IMR-90 (cell line): ENCODE results near the gene RAP1A. TPM values are rescaled to one million over a fixed set of nuclear protein-coding genes. Genes with fewer than 3 reads are reported as not detected.
A peak's percentile ranks its signal among the peaks of the same experiment; 100 is the strongest.

Experiments
- ATAC-seq: fragments of 200-7000 bp; cut with Tn5 transposase; 2 replicates; pipeline ENCODE4 v1.9.1; 2020; ENCODE audit warnings: low read depth, mild to moderate bottlenecking, moderate library complexity
- BruUV-seq: library from RNA; stranded (reverse); fragments of 400-500 nt; replicated peaks from 2 replicates; lab custom pipeline; 2021; lab: Mats Ljungman, UMichigan
- CTCF ChIA-PET: fragments of 300-600 bp; formaldehyde crosslinking; extraction: SDS; loops from one replicate; lab custom pipeline; 2021; ENCODE audit warnings: antibody characterized with exemption; lab: Yijun Ruan, JAX
- POLR2A ChIA-PET: fragments of 300-600 bp; sonication (Branson Sonifier 250); formaldehyde crosslinking; loops from one replicate; lab custom pipeline; 2022; ENCODE audit warnings: antibody characterized with exemption; ENCODE audit not compliant: unreplicated experiment; lab: Charles Lee
- DNase-seq: peaks from one replicate; pipeline ENCODE4 v3.0.0; 2013
- H2AFZ ChIP-seq: replicated peaks from 2 replicates; pipeline ENCODE3; 2013; ENCODE audit warnings: low read length, mild to moderate bottlenecking; ENCODE audit not compliant: poor library complexity
- H2AK5ac ChIP-seq: 2 replicates; pipeline ENCODE4 v1.6.1; 2013; ENCODE audit warnings: low read depth, low read length, inconsistent platforms
- H2AK9ac ChIP-seq: replicated peaks from 2 replicates; pipeline ENCODE3; 2013; ENCODE audit warnings: mild to moderate bottlenecking, low read depth, low read length, moderate library complexity; ENCODE audit not compliant: poor library complexity
- H2BK120ac ChIP-seq: 2 replicates; pipeline ENCODE4 v1.6.1; 2013; ENCODE audit warnings: low read depth, low read length, inconsistent platforms
- H2BK15ac ChIP-seq: 3 replicates; pipeline ENCODE4 v1.6.1; 2013; ENCODE audit warnings: low read depth, low read length, inconsistent platforms
- H2BK20ac ChIP-seq: 2 replicates; pipeline ENCODE4 v1.6.1; 2013; ENCODE audit warnings: low read depth, mild to moderate bottlenecking, inconsistent platforms, low read length, moderate library complexity
- H2BK5ac ChIP-seq: 2 replicates; pipeline ENCODE4 v1.6.1; 2013; ENCODE audit warnings: mild to moderate bottlenecking, low read depth, low read length, inconsistent platforms; ENCODE audit not compliant: poor library complexity, severe bottlenecking
- H3K14ac ChIP-seq: replicated peaks from 2 replicates; pipeline ENCODE4 v1.6.1; 2013; ENCODE audit warnings: low read depth, low read length, inconsistent platforms
- H3K18ac ChIP-seq: 2 replicates; pipeline ENCODE4 v1.6.1; 2013; ENCODE audit warnings: low read depth, low read length, control low read depth
- H3K23ac ChIP-seq: 2 replicates; pipeline ENCODE4 v1.6.1; 2013; ENCODE audit warnings: low read depth, low read length, inconsistent platforms
- H3K27ac ChIP-seq: 2 replicates; pipeline ENCODE4 v1.5.1; 2013; ENCODE audit warnings: mild to moderate bottlenecking, control low read depth, low read length; ENCODE audit not compliant: insufficient read depth
- H3K27me3 ChIP-seq: 2 replicates; pipeline ENCODE4 v1.6.1; 2013; ENCODE audit warnings: low read length; ENCODE audit not compliant: control insufficient read depth, insufficient read depth
- H3K36me3 ChIP-seq: 2 replicates; pipeline ENCODE4 v1.6.1; 2013; ENCODE audit warnings: low read length, mixed read lengths; ENCODE audit not compliant: control insufficient read depth, insufficient read depth
- H3K4ac ChIP-seq: 2 replicates; pipeline ENCODE4 v1.6.1; 2013; ENCODE audit warnings: low read depth, low read length, inconsistent platforms
- H3K4me1 ChIP-seq: 2 replicates; pipeline ENCODE4 v1.6.1; 2013; ENCODE audit warnings: low read length, mixed read lengths; ENCODE audit not compliant: control insufficient read depth, insufficient read depth
- H3K4me2 ChIP-seq: 2 replicates; pipeline ENCODE4 v1.6.1; 2013; ENCODE audit warnings: low read depth, mild to moderate bottlenecking, control low read depth, low read length, moderate library complexity
- H3K4me3 ChIP-seq: 2 replicates; pipeline ENCODE4 v1.5.1; 2013; ENCODE audit warnings: low read depth, mild to moderate bottlenecking, control low read depth, low read length, moderate library complexity; ENCODE audit not compliant: insufficient read depth
- H3K56ac ChIP-seq: 2 replicates; pipeline ENCODE4 v1.6.1; 2013; ENCODE audit warnings: low read length, inconsistent platforms; ENCODE audit not compliant: insufficient read depth; ENCODE audit errors: extremely low read depth
- H3K79me1 ChIP-seq, 2 experiments: 2 replicates each; pipeline ENCODE4 v1.6.1; 2013; ENCODE audit warnings: low read length in 2 of 2, inconsistent platforms in 1 of 2, low read depth in 1 of 2
- H3K9ac ChIP-seq: 2 replicates; pipeline ENCODE4 v1.6.1; 2013; ENCODE audit warnings: low read depth, low read length, control low read depth
- H3K9me1 ChIP-seq: 2 replicates; pipeline ENCODE4 v1.6.1; 2013; ENCODE audit warnings: low read length, inconsistent platforms; ENCODE audit not compliant: insufficient read depth
- H3K9me3 ChIP-seq: 2 replicates; pipeline ENCODE4 v1.6.1; 2013; ENCODE audit warnings: low read length; ENCODE audit not compliant: control insufficient read depth, insufficient read depth
- H4K20me1 ChIP-seq: 2 replicates; pipeline ENCODE4 v1.6.1; 2013; ENCODE audit warnings: low read length, inconsistent platforms; ENCODE audit not compliant: insufficient read depth
- H4K5ac ChIP-seq: 2 replicates; pipeline ENCODE4 v1.6.1; 2013; ENCODE audit warnings: mild to moderate bottlenecking, low read depth, low read length, control low read depth
- H4K8ac ChIP-seq, 2 experiments: 2 replicates each; pipeline ENCODE4 v1.6.1; 2013; ENCODE audit warnings: low read depth in 2 of 2, low read length in 2 of 2, control low read depth in 1 of 2, inconsistent platforms in 1 of 2
- H4K91ac ChIP-seq: 2 replicates; pipeline ENCODE4 v1.6.1; 2013; ENCODE audit warnings: low read depth, low read length, inconsistent platforms; ENCODE audit not compliant: insufficient read depth
- BHLHE40 ChIP-seq: fragments of 150-350 bp; IDR thresholded peaks from 2 replicates; pipeline ENCODE4 v1.6.1; 2016; ENCODE audit warnings: mild to moderate bottlenecking, low read depth, low read length
- CEBPB ChIP-seq: IDR thresholded peaks from 2 replicates; pipeline ENCODE4 v1.6.1; 2012; ENCODE audit warnings: low read depth, low read length, improper control_type of control experiment
- CHD1 ChIP-seq: IDR thresholded peaks from 2 replicates; pipeline ENCODE4 v1.6.1; 2012; ENCODE audit warnings: low read depth, low read length, improper control_type of control experiment
- FOS ChIP-seq: fragments of 150-350 bp; IDR thresholded peaks from 2 replicates; pipeline ENCODE4 v1.6.1; 2016; ENCODE audit warnings: low read depth, low read length
- MAFK ChIP-seq: IDR thresholded peaks from 2 replicates; pipeline ENCODE4 v1.6.1; 2012; ENCODE audit warnings: low read depth, low read length, improper control_type of control experiment
- MAZ ChIP-seq: IDR thresholded peaks from 2 replicates; pipeline ENCODE4 v1.6.1; 2012; ENCODE audit warnings: low read depth, mild to moderate bottlenecking, low read length, improper control_type of control experiment, moderate library complexity, borderline replicate concordance
- MXI1 ChIP-seq: IDR thresholded peaks from 2 replicates; pipeline ENCODE4 v1.6.1; 2012; ENCODE audit warnings: low read depth, mild to moderate bottlenecking, low read length, moderate library complexity, borderline replicate concordance
- NFE2L2 ChIP-seq: fragments of 150-350 bp; IDR thresholded peaks from 2 replicates; pipeline ENCODE4 v1.6.1; 2016; ENCODE audit warnings: low read depth, mild to moderate bottlenecking, low read length
- POLR2A ChIP-seq: IDR thresholded peaks from 2 replicates; pipeline ENCODE4 v1.6.1; 2012; ENCODE audit warnings: mild to moderate bottlenecking, low read depth, low read length
- RAD21 ChIP-seq: IDR thresholded peaks from 2 replicates; pipeline ENCODE4 v1.6.1; 2012; ENCODE audit warnings: low read length, improper control_type of control experiment
- RCOR1 ChIP-seq: IDR thresholded peaks from 2 replicates; pipeline ENCODE4 v1.6.1; 2012; ENCODE audit warnings: mild to moderate bottlenecking, low read length, improper control_type of control experiment; ENCODE audit not compliant: insufficient replicate concordance
- RFX5 ChIP-seq: IDR thresholded peaks from 2 replicates; pipeline ENCODE4 v1.8.0; 2012; ENCODE audit warnings: low read depth, mild to moderate bottlenecking, low read length, moderate library complexity
- SMC3 ChIP-seq: fragments of 150-350 bp; IDR thresholded peaks from 2 replicates; pipeline ENCODE4 v1.6.1; 2016; ENCODE audit warnings: low read depth, mild to moderate bottlenecking, antibody characterized with exemption, low read length, moderate library complexity
- WGBS, 2 experiments: methylation state at CpG; one replicate each; pipeline versions ENCODE4 v1.1.5 to v1.1.7; 2013; ENCODE audit warnings: missing lambda C conversion rate in 2 of 2; ENCODE audit not compliant: insufficient read length in 1 of 2; ENCODE audit errors: extremely low coverage in 2 of 2; 5-methylcytosine and 5-hydroxymethylcytosine counted together
- dilution Hi-C: fragments of 300-500 bp; cut with HindIII; formaldehyde crosslinking; loops from one replicate; pipeline ENCODE4 v1.14.3; 2018; ENCODE audit warnings: low sequenced_read_pairs; ENCODE audit not compliant: unreplicated experiment
- in situ Hi-C: fragments of 300-500 bp; cut with MboI; formaldehyde crosslinking; loops from 3 replicates; pipeline ENCODE4 v1.14.3; 2019; ENCODE audit warnings: low sequenced_read_pairs, inconsistent platforms, mixed read lengths
- intact Hi-C: fragments of 100-400 bp; cut with micrococcal nuclease; formaldehyde crosslinking; loops from 2 replicates; pipeline ENCODE4 v1.10.0; 2022
- polyA plus RNA-seq, 3 experiments: library from polyadenylated mRNA; depleted of rRNA; stranded (reverse); fragments of >200 nt; gene quantifications; 2 replicates each; pipeline ENCODE4 v1.2.3, GENCODE V29; 2012; ENCODE audit warnings: low replicate concordance in 1 of 3
- total RNA-seq: library from RNA; depleted of rRNA; stranded (reverse); fragments of >200 nt; gene quantifications from 2 replicates; pipeline ENCODE4 v1.2.3, GENCODE V29; 2012
- TF ChIP-seq, protein P1 (sequence below): fragments of 150-350 bp; IDR thresholded peaks from 2 replicates; pipeline ENCODE4 v1.6.1; 2017; ENCODE audit warnings: mild to moderate bottlenecking, antibody characterized with exemption, low read length, low read depth
- TF ChIP-seq, protein P2 (sequence below): conservative IDR thresholded peaks from 2 replicates; pipeline ENCODE4 v1.5.1; 2012; ENCODE audit warnings: mild to moderate bottlenecking, low read depth, low read length, improper control_type of control experiment
- TF ChIP-seq, protein P3 (sequence below): fragments of 150-350 bp; IDR thresholded peaks from 2 replicates; pipeline ENCODE4 v1.6.1; 2016; ENCODE audit warnings: low read depth, mild to moderate bottlenecking, low read length, moderate library complexity, borderline replicate concordance

The RAP1A gene
- total and polyA plus RNA-seq, 2 of the 4 experiments (the other 2 are of a cell fraction): 18.1 to 43.6 TPM

DNA sequence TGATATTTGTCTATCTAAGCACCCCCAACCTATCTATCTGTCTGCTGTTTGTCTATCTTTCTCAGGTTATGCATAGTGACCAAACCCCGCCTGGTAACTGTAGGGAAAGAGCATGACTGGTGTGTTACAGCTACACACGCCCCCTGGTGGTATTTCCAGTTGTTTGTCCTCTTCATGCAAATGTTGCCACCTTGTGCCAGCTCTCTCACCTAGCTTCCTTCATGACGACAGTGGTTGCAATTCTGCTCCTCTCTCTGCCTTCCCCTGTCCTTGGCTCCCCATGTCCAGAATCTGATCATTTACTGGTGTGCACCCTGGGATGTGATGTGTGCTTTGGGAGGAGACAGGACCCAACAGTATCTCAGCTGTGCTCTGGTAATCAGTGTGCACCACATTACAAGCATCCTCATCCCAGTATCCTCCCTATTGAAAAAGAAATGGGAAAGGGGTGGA lies 127.7 kb downstream of the RAP1A start:
- Histone ChIP-seq H2BK120ac (peak overlapping the region; percentile 4; the same call in 1 of the 2 replicates), H2AK9ac (no peak overlapping the region), H3K18ac (no peak overlapping the region), H3K9me1 (peaks cover 30% of the 10 kb centered on the region), H4K8ac (no peak overlapping the region), H2BK15ac (no peak overlapping the region), H3K4me3 (no peak overlapping the region), H4K20me1 (peaks cover 10% of the 10 kb centered on the region; the same call in 1 of the 2 replicates), H3K4me2 (no peak overlapping the region), H3K27me3 (no peaks in the 10 kb centered on the region), H3K4ac (no peak overlapping the region), H2AK5ac (peak overlapping the region; percentile 62; the same call in 1 of the 2 replicates), H4K91ac (no peak overlapping the region), H3K56ac (no peak overlapping the region), H3K23ac (no peak overlapping the region), H2AFZ (no peak overlapping the region), H4K5ac (no peak overlapping the region), H3K79me1 (no peaks in the 10 kb centered on the region; a peak in 1 of 4 replicates), H3K9me3 (no peaks in the 10 kb centered on the region), H3K9ac (no peak overlapping the region), H3K14ac (no peak overlapping the region), H3K4me1 (peaks cover 13% of the 10 kb centered on the region), H2BK5ac (no peak overlapping the region), H3K36me3 (no peaks in the 10 kb centered on the region), H3K27ac (no peak overlapping the region), H2BK20ac (0 out of 2 replicates have a peak overlapping the region, but pooled peaks have one; percentile 0)
- POLR2A ChIA-PET: no interaction called here
- BruUV-seq: no TSS peak
- CTCF ChIA-PET: interaction anchor here (0.6 to 2.4 kb wide), 8 partner anchors 10 to 266 kb away, joined by 3 to 8 read pairs (median 3); no protein-coding TSS in a partner anchor
- no peak for ATAC-seq
- intact Hi-C loops (no loop called here), dilution Hi-C loops (no loop called here), in situ Hi-C loops (no loop called here)
- DNase-seq: peak; percentile 77
- TF ChIP-seq MAZ (no peak), CEBPB (no peak), MXI1 (no peak), RCOR1 (no peak), POLR2A (no peak), RAD21 (peak; percentile 78), BHLHE40 (no peak), SMC3 (peak; percentile 88), NFE2L2 (no peak), CHD1 (no peak), RFX5 (no peak), FOS (no peak), MAFK (no peak)
- TF ChIP-seq, protein P1, sequence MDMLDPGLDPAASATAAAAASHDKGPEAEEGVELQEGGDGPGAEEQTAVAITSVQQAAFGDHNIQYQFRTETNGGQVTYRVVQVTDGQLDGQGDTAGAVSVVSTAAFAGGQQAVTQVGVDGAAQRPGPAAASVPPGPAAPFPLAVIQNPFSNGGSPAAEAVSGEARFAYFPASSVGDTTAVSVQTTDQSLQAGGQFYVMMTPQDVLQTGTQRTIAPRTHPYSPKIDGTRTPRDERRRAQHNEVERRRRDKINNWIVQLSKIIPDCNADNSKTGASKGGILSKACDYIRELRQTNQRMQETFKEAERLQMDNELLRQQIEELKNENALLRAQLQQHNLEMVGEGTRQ: no peak
- TF ChIP-seq, protein P2, sequence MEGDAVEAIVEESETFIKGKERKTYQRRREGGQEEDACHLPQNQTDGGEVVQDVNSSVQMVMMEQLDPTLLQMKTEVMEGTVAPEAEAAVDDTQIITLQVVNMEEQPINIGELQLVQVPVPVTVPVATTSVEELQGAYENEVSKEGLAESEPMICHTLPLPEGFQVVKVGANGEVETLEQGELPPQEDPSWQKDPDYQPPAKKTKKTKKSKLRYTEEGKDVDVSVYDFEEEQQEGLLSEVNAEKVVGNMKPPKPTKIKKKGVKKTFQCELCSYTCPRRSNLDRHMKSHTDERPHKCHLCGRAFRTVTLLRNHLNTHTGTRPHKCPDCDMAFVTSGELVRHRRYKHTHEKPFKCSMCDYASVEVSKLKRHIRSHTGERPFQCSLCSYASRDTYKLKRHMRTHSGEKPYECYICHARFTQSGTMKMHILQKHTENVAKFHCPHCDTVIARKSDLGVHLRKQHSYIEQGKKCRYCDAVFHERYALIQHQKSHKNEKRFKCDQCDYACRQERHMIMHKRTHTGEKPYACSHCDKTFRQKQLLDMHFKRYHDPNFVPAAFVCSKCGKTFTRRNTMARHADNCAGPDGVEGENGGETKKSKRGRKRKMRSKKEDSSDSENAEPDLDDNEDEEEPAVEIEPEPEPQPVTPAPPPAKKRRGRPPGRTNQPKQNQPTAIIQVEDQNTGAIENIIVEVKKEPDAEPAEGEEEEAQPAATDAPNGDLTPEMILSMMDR: peak; percentile 87
- TF ChIP-seq, protein P3, sequence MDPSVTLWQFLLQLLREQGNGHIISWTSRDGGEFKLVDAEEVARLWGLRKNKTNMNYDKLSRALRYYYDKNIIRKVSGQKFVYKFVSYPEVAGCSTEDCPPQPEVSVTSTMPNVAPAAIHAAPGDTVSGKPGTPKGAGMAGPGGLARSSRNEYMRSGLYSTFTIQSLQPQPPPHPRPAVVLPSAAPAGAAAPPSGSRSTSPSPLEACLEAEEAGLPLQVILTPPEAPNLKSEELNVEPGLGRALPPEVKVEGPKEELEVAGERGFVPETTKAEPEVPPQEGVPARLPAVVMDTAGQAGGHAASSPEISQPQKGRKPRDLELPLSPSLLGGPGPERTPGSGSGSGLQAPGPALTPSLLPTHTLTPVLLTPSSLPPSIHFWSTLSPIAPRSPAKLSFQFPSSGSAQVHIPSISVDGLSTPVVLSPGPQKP: no peak
- no CpG with 5 or more reads among the region's 3 CpGs for WGBS, 2 experiments
